Endodermal cell (in vitro differentiated cells): ENCODE data around the gene RAB33B. TPM values are rescaled to one million over a fixed set of nuclear protein-coding genes. Genes with fewer than 3 reads are reported as not detected.

Source experiments
- DNase-seq: peaks from one replicate; pipeline ENCODE4 v3.0.0-alpha.2; 2017
- H3K27ac ChIP-seq: 2 replicates; pipeline ENCODE4 v1.5.1; 2013; ENCODE audit warnings: mild to moderate bottlenecking, low read depth, low read length, moderate library complexity
- H3K27me3 ChIP-seq: 2 replicates; pipeline ENCODE4 v1.6.1; 2013; ENCODE audit warnings: mild to moderate bottlenecking, low read length, moderate library complexity; ENCODE audit not compliant: insufficient read depth, control insufficient read depth, poor library complexity, severe bottlenecking
- H3K36me3 ChIP-seq: 2 replicates; pipeline ENCODE4 v1.7.0; 2013; ENCODE audit warnings: mild to moderate bottlenecking, low read length, moderate library complexity; ENCODE audit not compliant: control insufficient read depth, insufficient read depth
- H3K4me1 ChIP-seq: one replicate; pipeline ENCODE4 v1.7.0; 2013; ENCODE audit warnings: low read length; ENCODE audit not compliant: control insufficient read depth, insufficient read depth
- H3K4me3 ChIP-seq: 2 replicates; pipeline ENCODE4 v1.5.1; 2013; ENCODE audit warnings: mild to moderate bottlenecking, low read length, moderate library complexity
- H3K9ac ChIP-seq: 2 replicates; pipeline ENCODE4 v1.6.1; 2013; ENCODE audit warnings: mild to moderate bottlenecking, low read length, moderate library complexity; ENCODE audit not compliant: poor library complexity, severe bottlenecking; ENCODE audit errors: extremely low read depth
- H3K9me3 ChIP-seq: 2 replicates; pipeline ENCODE4 v1.6.1; 2013; ENCODE audit warnings: mild to moderate bottlenecking, low read length, moderate library complexity; ENCODE audit not compliant: control insufficient read depth
- H3K27ac Mint-ChIP-seq: 2 replicates; pipeline ENCODE4 v1.8.0; 2020; ENCODE audit warnings: mixed read lengths
- H3K27me3 Mint-ChIP-seq: 2 replicates; pipeline ENCODE4 v1.8.0; 2021; ENCODE audit warnings: mild to moderate bottlenecking, mixed read lengths; ENCODE audit not compliant: insufficient read depth
- H3K36me3 Mint-ChIP-seq: 2 replicates; pipeline ENCODE4 v1.8.0; 2020; ENCODE audit warnings: low read depth, mixed read lengths
- H3K4me1 Mint-ChIP-seq: 2 replicates; pipeline ENCODE4 v1.8.0; 2020; ENCODE audit warnings: mixed read lengths
- H3K4me3 Mint-ChIP-seq: 2 replicates; pipeline ENCODE4 v1.8.0; 2020; ENCODE audit warnings: mild to moderate bottlenecking, moderate library complexity, mixed read lengths
- H3K9me3 Mint-ChIP-seq: 2 replicates; pipeline ENCODE4 v1.8.0; 2020; ENCODE audit warnings: mild to moderate bottlenecking, mixed read lengths
- WGBS, 2 experiments: methylation state at CpG; one replicate each; pipeline versions ENCODE4 v1.1.5 to v1.1.7; 2013; ENCODE audit warnings: missing lambda C conversion rate in 2 of 2, mixed read lengths in 1 of 2; ENCODE audit not compliant: insufficient coverage in 1 of 2, insufficient read length in 1 of 2; 5-methylcytosine and 5-hydroxymethylcytosine counted together
- total RNA-seq, 2 donors: library from RNA; stranded (reverse); fragmentation: NEBNext Ultra II Directional in 1 of 2; extraction: Animal tissue kit (Norgen Biotek cat#: 25700) in 1 of 2; gene quantifications; 2 replicates in 1 of 2; 3 replicates in 1 of 2; pipeline ENCODE4 v1.2.1, GENCODE V29; 2021
- TF ChIP-seq, protein P1 (sequence below): fragments of 200-600 bp; sonication (generic); conservative IDR thresholded peaks from 2 replicates; pipeline ENCODE4 v1.5.0; 2021; ENCODE audit warnings: antibody characterized with exemption, mild to moderate bottlenecking

The RAB33B gene
- total RNA-seq, 2 donors from 2014 or later, result 8.7 to 11.4 TPM

DNA sequence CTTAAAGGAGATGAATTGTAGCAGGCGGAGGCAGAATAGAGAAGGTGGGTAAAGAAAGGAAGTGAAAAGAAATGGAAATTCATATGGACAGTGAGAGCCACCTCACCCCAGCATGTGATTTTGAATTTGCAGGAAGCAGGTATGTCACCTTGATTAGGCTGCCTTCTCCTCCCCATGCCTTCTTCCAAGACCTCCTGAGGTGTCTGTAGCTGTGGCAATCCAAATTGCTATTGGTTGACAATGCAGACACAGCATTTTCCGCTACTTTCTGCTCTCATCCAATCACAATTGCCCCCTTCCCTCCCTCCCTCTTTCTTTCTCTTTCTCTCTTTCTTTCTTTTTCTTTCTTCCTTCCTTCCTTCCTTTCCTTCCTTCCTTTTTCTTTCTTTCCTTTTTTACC, 38.5 kb downstream of the RAB33B start:
- Histone ChIP-seq H3K9me3 (no peaks in the 10 kb centered on the region), H3K27me3 (no peaks in the 10 kb centered on the region), H3K27ac (no peak overlapping the region), H3K4me1 (no peaks in the 10 kb centered on the region), H3K9ac (no peak overlapping the region), H3K36me3 (no peaks in the 10 kb centered on the region), H3K4me3 (no peak overlapping the region)
- TF ChIP-seq, protein P1, sequence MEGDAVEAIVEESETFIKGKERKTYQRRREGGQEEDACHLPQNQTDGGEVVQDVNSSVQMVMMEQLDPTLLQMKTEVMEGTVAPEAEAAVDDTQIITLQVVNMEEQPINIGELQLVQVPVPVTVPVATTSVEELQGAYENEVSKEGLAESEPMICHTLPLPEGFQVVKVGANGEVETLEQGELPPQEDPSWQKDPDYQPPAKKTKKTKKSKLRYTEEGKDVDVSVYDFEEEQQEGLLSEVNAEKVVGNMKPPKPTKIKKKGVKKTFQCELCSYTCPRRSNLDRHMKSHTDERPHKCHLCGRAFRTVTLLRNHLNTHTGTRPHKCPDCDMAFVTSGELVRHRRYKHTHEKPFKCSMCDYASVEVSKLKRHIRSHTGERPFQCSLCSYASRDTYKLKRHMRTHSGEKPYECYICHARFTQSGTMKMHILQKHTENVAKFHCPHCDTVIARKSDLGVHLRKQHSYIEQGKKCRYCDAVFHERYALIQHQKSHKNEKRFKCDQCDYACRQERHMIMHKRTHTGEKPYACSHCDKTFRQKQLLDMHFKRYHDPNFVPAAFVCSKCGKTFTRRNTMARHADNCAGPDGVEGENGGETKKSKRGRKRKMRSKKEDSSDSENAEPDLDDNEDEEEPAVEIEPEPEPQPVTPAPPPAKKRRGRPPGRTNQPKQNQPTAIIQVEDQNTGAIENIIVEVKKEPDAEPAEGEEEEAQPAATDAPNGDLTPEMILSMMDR, result no peak
- H3K27me3 Mint-ChIP-seq, result no peaks in the 10 kb centered on the region
- 84 to 94% methylated on average over 2 of the region's 2 CpGs for WGBS, 2 experiments
- DNase-seq, result peak; percentile 65
- peaks cover 7% of the 10 kb centered on the region for H3K9me3 Mint-ChIP-seq
- H3K4me1 Mint-ChIP-seq, result peaks cover 6% of the 10 kb centered on the region
- no peaks in the 10 kb centered on the region for H3K36me3 Mint-ChIP-seq
- no peak overlapping the region for H3K27ac Mint-ChIP-seq
- no peak overlapping the region for H3K4me3 Mint-ChIP-seq

DNA sequence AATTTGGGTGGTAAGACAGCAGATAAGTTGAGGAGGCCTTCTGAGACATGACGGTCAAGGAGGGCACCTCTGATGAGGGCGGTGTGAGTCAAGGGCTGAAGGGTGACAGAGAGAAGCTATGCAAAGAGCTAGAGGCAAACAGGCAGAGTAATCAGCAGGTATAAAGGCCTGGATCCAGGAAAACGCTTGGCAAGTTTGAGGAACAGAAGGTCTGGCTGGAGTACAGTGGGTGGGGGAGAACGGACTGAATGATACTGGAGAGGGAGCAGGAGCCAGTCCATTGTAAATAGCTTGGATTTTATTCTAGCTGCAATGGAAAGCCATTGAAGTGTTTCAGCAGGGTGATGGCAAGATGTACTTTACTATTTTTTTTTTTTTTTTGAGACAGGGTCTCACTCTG, 39.3 kb downstream of the RAB33B start:
- H3K9ac ChIP-seq, result no peak overlapping the region
- no peaks in the 10 kb centered on the region for H3K4me1 ChIP-seq
- H3K36me3 ChIP-seq, result no peaks in the 10 kb centered on the region
- Mint-ChIP-seq H3K4me1 (peaks cover 6% of the 10 kb centered on the region), H3K27ac (no peak overlapping the region), H3K36me3 (no peaks in the 10 kb centered on the region), H3K27me3 (no peaks in the 10 kb centered on the region), H3K9me3 (peaks cover 7% of the 10 kb centered on the region), H3K4me3 (no peak overlapping the region)
- H3K27me3 ChIP-seq, result no peaks in the 10 kb centered on the region
- H3K4me3 ChIP-seq, result no peak overlapping the region
- TF ChIP-seq, protein P1, result no peak
- H3K27ac ChIP-seq, result no peak overlapping the region
- no peak for DNase-seq
- WGBS, 2 experiments, result 90 to 97% methylated on average over 3 to 4 of the region's 4 CpGs
- H3K9me3 ChIP-seq, result no peaks in the 10 kb centered on the region

DNA sequence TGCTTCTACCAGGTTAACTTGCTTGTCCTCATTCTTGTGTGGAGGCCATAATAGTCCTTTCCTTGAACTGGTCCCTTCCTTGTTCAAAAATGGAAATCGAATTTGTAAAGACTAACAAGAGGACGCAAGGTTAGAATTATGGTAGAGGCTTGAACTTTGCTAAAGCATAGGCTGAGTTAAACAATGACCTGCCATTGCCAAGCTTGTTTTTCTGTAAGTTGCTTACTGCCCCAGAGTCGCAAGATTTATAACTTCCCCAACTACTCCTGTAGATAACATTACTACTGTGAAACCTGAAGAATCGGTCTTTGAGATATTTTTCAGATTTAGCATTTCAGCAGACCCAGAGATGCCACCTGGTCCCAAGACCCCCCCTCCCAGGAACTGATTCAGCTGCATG, 45.3 kb downstream of the RAB33B start:
- Histone ChIP-seq H3K9ac (no peak overlapping the region), H3K27me3 (no peaks in the 10 kb centered on the region), H3K36me3 (no peaks in the 10 kb centered on the region), H3K4me3 (no peak overlapping the region), H3K4me1 (no peaks in the 10 kb centered on the region), H3K9me3 (no peaks in the 10 kb centered on the region), H3K27ac (no peak overlapping the region)
- DNase-seq, result no peak
- peaks cover 5% of the 10 kb centered on the region for H3K4me1 Mint-ChIP-seq
- H3K4me3 Mint-ChIP-seq, result no peak overlapping the region
- H3K27ac Mint-ChIP-seq, result no peak overlapping the region
- TF ChIP-seq, protein P1, result no peak
- H3K36me3 Mint-ChIP-seq, result peaks cover 5% of the 10 kb centered on the region
- no peaks in the 10 kb centered on the region for H3K27me3 Mint-ChIP-seq
- 93 to 100% methylated on average over 4 of the region's 4 CpGs for WGBS, 2 experiments
- H3K9me3 Mint-ChIP-seq, result no peaks in the 10 kb centered on the region
